Effector CD8-positive, alpha-beta T cell (primary cell): ENCODE measurements around the gene PSMG4.

ENCODE experiments used
- DNase-seq: peaks from one replicate; lab custom pipeline; 2025; lab: John Stamatoyannopoulos, UW

Gene PSMG4

GRCh38 chr6:3290149-3290930 lies 31.6 kb downstream of the PSMG4 start:
- DNase-seq = no peak

GRCh38 chr6:3290931-3291211 lies 32.1 kb downstream of the PSMG4 start:
- DNase-seq = no peak

- no peak for DNase-seq
Observed at GRCh38 chr6:3291346-3291745, 32.6 kb downstream of the PSMG4 start.

- DNase-seq = no peak
Observed at GRCh38 chr6:3291987-3292386, 33.2 kb downstream of the PSMG4 start.

- no peak for DNase-seq
Observed at GRCh38 chr6:3292431-3293197, 33.9 kb downstream of the PSMG4 start.

GRCh38 chr6:3293271-3294155 lies 34.8 kb downstream of the PSMG4 start:
- no peak for DNase-seq

- no peak for DNase-seq
Observed at GRCh38 chr6:3294396-3294795, 35.6 kb downstream of the PSMG4 start.

GRCh38 chr6:3294921-3295871 lies 36.4 kb downstream of the PSMG4 start:
- no peak for DNase-seq

- DNase-seq = no peak
Observed at GRCh38 chr6:3296078-3296477, 37.3 kb downstream of the PSMG4 start.

GRCh38 chr6:3296537-3296936 lies 37.8 kb downstream of the PSMG4 start:
- no peak for DNase-seq

- no peak for DNase-seq
Observed at GRCh38 chr6:3297006-3297405, 38.3 kb downstream of the PSMG4 start.

- DNase-seq = no peak
Observed at GRCh38 chr6:3297909-3298308, 39.2 kb downstream of the PSMG4 start.

- no peak for DNase-seq
Observed at GRCh38 chr6:3299221-3299620, 40.5 kb downstream of the PSMG4 start.

GRCh38 chr6:3301506-3301905 lies 42.8 kb downstream of the PSMG4 start:
- no peak for DNase-seq

- DNase-seq = no peak
Observed at GRCh38 chr6:3303795-3304411, 45.2 kb downstream of the PSMG4 start.

GRCh38 chr6:3304500-3305215 lies 45.9 kb downstream of the PSMG4 start:
- DNase-seq = no peak

- no peak for DNase-seq
Observed at GRCh38 chr6:3305216-3305565, 46.4 kb downstream of the PSMG4 start.

- DNase-seq = no peak
Observed at GRCh38 chr6:3305831-3306230, 47.1 kb downstream of the PSMG4 start.

GRCh38 chr6:3306848-3307247 lies 48.1 kb downstream of the PSMG4 start:
- DNase-seq = no peak

- DNase-seq = no peak
Observed at GRCh38 chr6:3307436-3307835, 48.7 kb downstream of the PSMG4 start.
